SK-N-MC (cell line): ENCODE data around the gene CIROP.
"Not testable (repeated sequence)": the region's sequence is repeated elsewhere in the genome, so short reads cannot be mapped to it uniquely, and the experiment has no call there.

Experiments used
- EZH2 ChIP-seq: fragments of 200-600 bp; sonication (generic); IDR thresholded peaks from one replicate; pipeline ENCODE4 v1.6.1; 2017; ENCODE audit warnings: antibody characterized with exemption
- POLR2AphosphoS5 ChIP-seq: IDR thresholded peaks from 2 replicates; pipeline ENCODE4 v1.6.1; 2012; ENCODE audit warnings: mild to moderate bottlenecking, low read depth, low read length, borderline replicate concordance

- TF ChIP-seq POLR2AphosphoS5, EZH2: not testable (repeated sequence)
These were observed 3.4 kb upstream of the CIROP start for GRCh38 chr14:23108169-23108568.
